Gastrocnemius medialis (tissue), 4 donors: Measurements from ENCODE around the gene TRIM71.

Experiments
- CTCF ChIP-seq, 5 experiments: fragments of 450-650 bp in 3 of 5; fragments of 200-600 bp in 2 of 5; sonication (generic) in 2 of 5; IDR thresholded peaks in 4 of 5; conservative IDR thresholded peaks in 1 of 5; 1 replicate in 4 of 5; 2 replicates in 1 of 5; pipeline ENCODE4 v1.5.1; 2016 to 2019; ENCODE audit warnings: antibody characterized with exemption in 5 of 5, mild to moderate bottlenecking in 3 of 5, moderate library complexity in 3 of 5
- POLR2A ChIP-seq, 2 donors: fragments of 450-650 bp; IDR thresholded peaks; one replicate each; pipeline ENCODE4 v1.6.1; 2017; ENCODE audit warnings: antibody characterized with exemption in 2 of 2, mild to moderate bottlenecking in 2 of 2, moderate library complexity in 2 of 2

- TF ChIP-seq POLR2A (IDR thresholded peaks at IDR 0.05) (no peak), CTCF (IDR thresholded peaks at IDR 0.05 in 4 of 5, conservative IDR thresholded peaks at IDR 0.05 in 1 of 5) (no peak)
Observed at GRCh38 chr3:32794487-32795308, 23.1 kb upstream of the TRIM71 start.
